Stimulated activated CD4-positive, alpha-beta T cell treated with anti-CD3 and anti-CD28 coated beads, Interleukin-2, amount 100 ng/mL, for 48 hours (primary cell): ENCODE measurements around the gene NEUROD4.

Experiments
- DNase-seq, 2 donors: peaks; one replicate each; pipeline ENCODE4 v3.0.0-alpha.2; 2020

The NEUROD4 gene

GRCh38 chr12:55063291-55063690, 43.5 kb downstream of the NEUROD4 start:
- no peak for DNase-seq

GRCh38 chr12:55065535-55065934, 45.8 kb downstream of the NEUROD4 start:
- DNase-seq: no peak

- DNase-seq: no peak
These were observed 47.9 kb downstream of the NEUROD4 start for GRCh38 chr12:55067701-55068100.

GRCh38 chr12:55068416-55069010, 48.7 kb downstream of the NEUROD4 start:
- peak in 1 of 2 donors; percentile 10 for DNase-seq

- peak; percentile 62 to 67 for DNase-seq
These were observed 52.3 kb downstream of the NEUROD4 start for GRCh38 chr12:55072083-55072482.

GRCh38 chr12:55073043-55074022, 53.6 kb downstream of the NEUROD4 start:
- peak; percentile 79 for DNase-seq

GRCh38 chr12:55074806-55075205, 55.0 kb downstream of the NEUROD4 start:
- DNase-seq: no peak
